A549 (cell line): ENCODE measurements around the gene KCTD19.

ENCODE experiments used
- CBX2 ChIP-seq: fragments of 200-600 bp; sonication (generic); IDR thresholded peaks from 2 replicates; pipeline ENCODE4 v1.6.1; 2016; ENCODE audit warnings: low read depth, mild to moderate bottlenecking, borderline replicate concordance
- CEBPB ChIP-seq, 2 experiments: fragments of >200 bp in 1 of 2; sonication (Bioruptor Twin) in 1 of 2; formaldehyde crosslinking in 1 of 2; IDR thresholded peaks; 2 replicates each; pipeline ENCODE4 v1.6.1; 2012 to 2016
- CTCF ChIP-seq: fragments of >200 bp; sonication (Bioruptor Twin); formaldehyde crosslinking; IDR thresholded peaks from 3 replicates; pipeline ENCODE4 v1.5.1; 2016
- ELK1 ChIP-seq: fragments of 150-350 bp; IDR thresholded peaks from 2 replicates; pipeline ENCODE4 v1.6.1; 2014; ENCODE audit warnings: low read depth, mild to moderate bottlenecking, low read length
- EP300 ChIP-seq, 2 experiments: fragments of >200 bp; sonication (Bioruptor Twin); formaldehyde crosslinking; IDR thresholded peaks; 2 replicates in 1 of 2; 3 replicates in 1 of 2; pipeline ENCODE4 v1.6.1; 2016 to 2017
- HDAC2 ChIP-seq: fragments of 200-600 bp; sonication (generic); IDR thresholded peaks from 2 replicates; pipeline ENCODE4 v1.6.1; 2016
- MAX ChIP-seq: IDR thresholded peaks from 2 replicates; pipeline ENCODE4 v1.6.1; 2012
- MYC ChIP-seq: IDR thresholded peaks from 2 replicates; pipeline ENCODE4 v1.6.1; 2012; ENCODE audit warnings: mild to moderate bottlenecking, inconsistent platforms, low read length, improper control_type of control experiment, borderline replicate concordance
- NFE2L2 ChIP-seq: fragments of 150-350 bp; conservative IDR thresholded peaks from 2 replicates; pipeline ENCODE4 v1.6.1; 2014; ENCODE audit warnings: low read length
- POLR2A ChIP-seq: IDR thresholded peaks from 2 replicates; pipeline ENCODE4 v1.6.1; 2012; ENCODE audit warnings: mild to moderate bottlenecking, low read length
- RAD21 ChIP-seq, 2 experiments: fragments of >200 bp in 1 of 2; sonication (Bioruptor Twin) in 1 of 2; formaldehyde crosslinking in 1 of 2; IDR thresholded peaks in 1 of 2; conservative IDR thresholded peaks in 1 of 2; 2 replicates in 1 of 2; 3 replicates in 1 of 2; pipeline ENCODE4 v1.6.1; 2012 to 2018; ENCODE audit warnings: inconsistent platforms in 1 of 2
- RARB ChIP-seq: fragments of 250-450 bp; sonication (Bioruptor Pico); IDR thresholded peaks from 2 replicates; pipeline ENCODE4 v1.8.0; 2021; ENCODE audit warnings: mild to moderate bottlenecking, moderate library complexity
- RFX5 ChIP-seq: fragments of 450-650 bp; IDR thresholded peaks from 2 replicates; pipeline ENCODE4 v1.7.1; 2014; ENCODE audit warnings: antibody characterized with exemption, mild to moderate bottlenecking, moderate library complexity
- ZC3H11A ChIP-seq: fragments of 450-650 bp; IDR thresholded peaks from 2 replicates; pipeline ENCODE4 v1.6.1; 2014; ENCODE audit warnings: antibody characterized with exemption, mild to moderate bottlenecking

- TF ChIP-seq CTCF (no peak), POLR2A (no peak), ELK1 (no peak), HDAC2 (no peak), MAX (no peak), RFX5 (no peak), EP300 (IDR thresholded peaks at IDR 0.05) (no peak), ZC3H11A (no peak), RARB (no peak), NFE2L2 (no peak), MYC (no peak), CEBPB (IDR thresholded peaks at IDR 0.05) (no peak), RAD21 (conservative IDR thresholded peaks at IDR 0.05 in 1 of 2, IDR thresholded peaks at IDR 0.05 in 1 of 2) (no peak), CBX2 (no peak)
Observed at GRCh38 chr16:67296420-67296819, 30.1 kb downstream of the KCTD19 start.
